DMS153 (cell line): ENCODE results near the gene SCYL2.
"Not testable (repeated sequence)": the region's sequence is repeated elsewhere in the genome, so short reads cannot be mapped to it uniquely, and the experiment has no call there.

Experiments
- DNase-seq: peaks from one replicate; lab custom pipeline; 2025; lab: John Stamatoyannopoulos, UW

Gene SCYL2

DNA sequence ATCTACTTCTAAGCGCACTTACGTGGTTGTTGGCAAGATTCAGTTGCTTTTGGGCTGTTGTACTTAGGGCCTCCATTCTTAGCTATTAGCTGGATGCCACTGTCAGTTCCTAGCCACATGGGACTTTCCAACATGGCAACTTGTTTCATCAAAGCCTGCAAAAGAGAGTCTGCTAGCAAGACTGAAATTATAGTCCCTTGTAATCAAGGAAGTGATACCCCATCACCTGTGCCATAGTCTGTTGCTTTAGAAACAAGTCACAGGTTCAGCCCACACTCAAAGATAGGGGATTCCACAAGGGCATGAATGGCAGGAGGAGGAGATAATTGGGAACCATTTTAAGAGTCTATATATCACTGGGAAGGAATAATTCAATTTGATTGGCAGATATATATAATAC, 62.8 kb downstream of the SCYL2 start:
- DNase-seq, result no peak

DNA sequence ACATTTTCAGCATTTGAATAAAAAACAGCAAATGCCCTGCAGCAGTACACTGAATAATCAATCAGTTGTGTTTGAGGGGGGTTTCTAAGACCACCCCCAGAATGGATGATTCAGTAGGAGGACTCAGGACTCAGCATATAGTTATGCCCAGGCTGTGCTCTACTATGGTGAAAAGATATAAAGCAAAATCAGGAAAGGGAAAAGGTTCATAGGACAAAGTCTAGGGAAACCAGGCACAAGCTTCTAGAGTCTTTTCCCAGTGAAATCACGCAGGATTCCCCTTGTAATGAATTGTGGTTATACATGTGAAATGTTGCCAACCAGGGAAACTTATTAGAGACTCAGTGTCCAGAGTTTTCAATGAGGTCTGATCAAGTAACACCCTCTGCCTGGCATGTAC, 64.9 kb downstream of the SCYL2 start:
- no peak for DNase-seq

DNA sequence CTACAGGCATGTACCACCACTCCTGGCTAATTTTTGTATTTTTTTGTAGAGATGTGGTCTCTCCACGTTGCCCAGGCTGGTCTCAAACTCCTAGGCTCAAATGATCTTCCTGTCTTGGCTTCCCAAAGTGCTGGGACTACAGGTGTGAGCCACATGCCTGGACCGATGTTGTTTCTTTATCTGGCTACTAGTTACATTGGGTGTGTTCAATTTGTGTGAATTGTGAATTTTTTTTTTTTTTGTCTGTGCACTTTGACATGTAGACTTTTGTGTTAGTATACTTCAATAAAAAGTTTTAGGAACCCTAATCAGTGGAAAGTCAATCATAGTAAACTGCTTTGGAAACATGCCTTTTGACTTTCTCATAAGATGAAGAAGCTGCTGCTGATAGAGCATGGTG, 65.9 kb downstream of the SCYL2 start:
- DNase-seq, result no peak

DNA sequence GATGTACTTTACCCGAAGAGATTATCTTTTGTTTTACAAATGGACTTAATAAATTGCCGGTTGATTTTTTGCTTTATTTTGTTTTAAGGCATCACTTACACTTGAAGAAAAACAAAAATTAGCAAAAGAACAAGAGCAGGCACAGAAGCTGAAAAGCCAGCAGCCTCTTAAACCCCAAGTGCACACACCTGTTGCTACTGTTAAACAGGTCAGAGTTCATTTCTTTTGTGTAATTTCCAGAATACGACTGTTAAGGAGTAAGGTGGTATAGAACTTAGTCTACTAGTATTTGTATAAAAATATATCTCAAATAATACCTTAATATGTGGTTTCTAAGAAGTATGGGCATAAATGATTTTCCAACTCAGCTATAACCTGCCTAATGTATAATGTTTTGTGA, 70.3 kb downstream of the SCYL2 start:
- no peak for DNase-seq

DNA sequence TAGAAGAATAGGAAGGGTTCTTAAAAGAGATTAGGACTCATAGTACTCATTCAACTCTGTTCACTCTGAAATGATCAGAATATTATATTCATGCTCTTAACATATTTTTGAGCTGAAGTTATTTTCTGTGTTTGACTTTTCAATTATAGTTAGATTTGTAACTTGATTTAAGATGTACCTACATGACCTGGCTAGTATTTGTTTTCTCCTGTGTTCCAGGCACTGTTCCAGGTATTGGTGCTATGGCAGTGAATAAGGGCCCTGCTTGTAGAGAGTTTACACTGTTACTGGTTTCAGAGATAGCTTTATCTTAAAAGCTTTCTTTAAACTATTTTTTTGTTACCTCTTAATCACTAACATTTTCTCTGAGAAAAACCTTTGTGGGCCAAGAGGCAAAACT, 70.8 kb downstream of the SCYL2 start:
- DNase-seq, result no peak

DNA sequence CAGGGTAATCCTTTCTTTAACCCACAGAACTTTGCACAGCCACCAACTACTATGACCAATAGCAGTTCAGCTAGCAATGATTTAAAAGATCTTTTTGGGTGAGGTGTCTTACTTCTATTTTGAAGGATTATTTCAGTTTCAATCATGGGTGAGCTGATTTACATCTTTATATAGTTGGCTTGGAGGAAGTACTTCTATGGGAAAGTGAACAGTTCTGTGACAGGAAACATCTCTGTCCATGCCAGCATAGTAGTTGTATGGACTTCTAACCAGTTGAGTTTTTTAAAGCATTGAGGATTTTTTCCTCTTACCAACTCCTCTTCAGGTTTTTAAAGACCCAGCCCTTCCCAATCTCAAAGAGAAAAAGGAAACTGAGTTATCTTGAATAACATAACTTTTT, 72.1 kb downstream of the SCYL2 start:
- DNase-seq, result no peak

DNA sequence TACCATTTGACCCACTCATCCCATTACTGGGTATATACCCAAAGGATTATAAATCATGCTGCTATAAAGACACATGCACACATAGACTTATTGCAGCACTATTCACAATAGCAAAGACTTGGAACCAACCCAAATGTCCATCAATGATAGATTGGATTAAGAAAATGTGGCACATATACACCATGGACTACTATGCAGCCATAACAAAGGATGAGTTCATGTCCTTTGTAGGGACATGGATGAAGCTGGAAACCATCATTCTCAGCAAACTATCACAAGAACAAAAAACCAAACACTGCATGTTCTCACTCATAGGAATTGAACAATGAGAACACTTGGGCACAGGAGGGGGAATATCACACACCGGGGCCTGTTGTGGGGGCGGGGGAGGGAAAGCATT, 75.9 kb downstream of the SCYL2 start:
- not testable (repeated sequence) for DNase-seq

DNA sequence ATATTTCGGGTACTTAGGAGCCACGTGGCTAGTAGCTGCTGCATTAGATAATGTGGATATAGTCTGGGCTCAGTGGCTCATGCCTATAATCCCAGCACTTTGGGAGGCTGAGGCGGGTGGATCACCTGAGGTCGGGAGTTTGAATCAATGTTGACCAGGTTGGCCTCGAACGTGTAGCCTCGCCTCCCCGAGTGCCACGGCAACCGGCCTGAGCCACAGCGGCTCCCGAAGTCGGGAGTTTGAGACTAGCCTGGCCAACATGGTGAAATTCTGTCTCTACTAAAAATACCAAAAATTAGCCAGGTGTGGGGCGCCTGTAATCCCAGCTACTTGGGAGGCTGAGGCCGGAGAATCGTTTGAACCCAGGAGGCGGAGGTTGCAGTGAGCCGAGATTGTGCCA, 77.4 kb downstream of the SCYL2 start:
- not testable (repeated sequence) for DNase-seq

DNA sequence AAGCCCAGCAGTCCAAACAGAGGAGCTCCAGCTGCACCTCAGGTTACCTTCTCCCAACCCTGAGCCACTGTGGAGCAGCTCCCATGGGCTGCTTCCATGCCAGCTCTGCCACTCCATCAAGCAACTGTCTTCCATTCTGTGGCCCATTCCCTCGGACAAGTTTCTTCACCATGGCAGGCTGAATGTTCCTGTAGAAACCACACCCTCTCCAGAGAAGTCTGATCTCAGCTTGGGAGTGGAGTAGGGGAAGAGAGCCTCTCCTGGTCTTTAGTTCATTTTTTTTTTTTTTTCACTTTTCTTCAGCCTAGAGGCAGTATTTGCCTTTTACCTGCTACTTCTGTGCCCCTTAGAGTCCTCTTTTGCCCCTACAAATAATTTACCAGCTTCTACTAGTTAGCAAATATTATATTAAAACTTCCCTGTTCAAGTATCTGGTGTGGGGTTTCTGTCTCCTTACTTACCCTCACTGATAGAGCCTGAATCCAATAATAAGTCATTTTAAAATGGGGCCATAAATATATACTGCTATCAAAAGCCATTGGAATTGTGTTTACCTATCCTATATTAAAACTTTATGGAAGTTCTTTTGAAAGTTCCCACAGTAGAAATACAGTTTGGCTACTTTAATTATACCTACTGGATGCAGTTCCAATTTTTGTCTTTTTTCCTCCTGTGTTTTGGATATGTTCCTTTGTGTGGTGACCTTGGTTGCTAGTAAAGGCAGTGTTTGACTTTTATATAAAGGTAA, 78.2 kb downstream of the SCYL2 start:
- no peak for DNase-seq

DNA sequence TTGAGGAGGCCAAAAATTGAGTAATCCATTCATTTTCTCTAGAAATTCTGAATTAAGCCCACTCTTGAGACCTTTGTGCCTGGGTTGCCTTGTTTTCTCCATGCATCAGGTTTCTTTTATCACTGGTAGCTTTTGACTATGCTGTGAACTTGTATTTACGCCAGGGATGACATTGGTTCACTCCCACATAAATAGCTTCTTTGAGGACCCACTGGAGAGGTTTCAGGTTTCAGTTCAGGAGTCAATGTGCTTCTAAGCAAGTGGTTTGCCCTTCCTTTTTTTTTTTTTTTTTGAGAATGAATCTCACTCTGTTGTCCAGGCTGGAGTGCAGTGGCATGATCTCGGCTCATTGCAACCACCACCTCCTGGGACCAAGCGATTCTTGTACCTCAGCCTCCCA, 79.7 kb downstream of the SCYL2 start:
- peak; percentile 16 for DNase-seq

DNA sequence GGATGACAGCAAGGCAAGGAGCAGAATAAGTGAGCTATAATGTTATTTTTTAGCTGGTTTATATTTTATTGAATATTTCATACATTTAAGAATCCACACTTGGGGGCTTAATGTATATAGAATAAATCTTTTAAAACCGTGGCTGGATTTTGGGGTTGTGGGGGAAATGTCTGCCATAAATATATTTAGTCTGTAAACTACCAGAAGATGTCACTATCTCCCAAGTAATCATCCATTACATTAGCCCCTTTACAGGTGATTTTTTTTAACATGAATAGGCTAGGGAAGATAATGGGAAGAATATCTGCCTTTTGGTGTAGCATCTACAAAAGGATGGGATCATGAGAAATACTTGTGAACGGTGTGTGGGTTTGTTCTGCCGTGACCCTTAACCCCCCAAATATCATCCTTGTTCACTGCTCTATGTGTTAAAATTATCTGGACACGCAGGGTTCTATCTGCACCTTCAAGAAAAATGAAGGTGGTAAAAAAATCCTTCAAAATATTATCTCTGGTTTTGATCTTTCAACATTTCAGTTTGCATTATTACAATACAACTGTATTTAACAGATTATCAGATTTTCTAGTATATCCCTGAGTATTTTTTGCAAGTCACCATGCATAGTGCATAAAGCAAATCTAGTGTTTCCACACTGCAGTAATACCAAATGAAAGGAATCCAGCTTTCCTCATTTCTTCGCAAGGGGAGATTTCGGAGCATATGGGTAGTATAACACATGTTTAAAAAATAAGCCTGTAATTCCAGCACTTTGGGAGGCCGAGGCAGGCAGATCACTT, 81.9 kb downstream of the SCYL2 start:
- DNase-seq, result peak; percentile 17

DNA sequence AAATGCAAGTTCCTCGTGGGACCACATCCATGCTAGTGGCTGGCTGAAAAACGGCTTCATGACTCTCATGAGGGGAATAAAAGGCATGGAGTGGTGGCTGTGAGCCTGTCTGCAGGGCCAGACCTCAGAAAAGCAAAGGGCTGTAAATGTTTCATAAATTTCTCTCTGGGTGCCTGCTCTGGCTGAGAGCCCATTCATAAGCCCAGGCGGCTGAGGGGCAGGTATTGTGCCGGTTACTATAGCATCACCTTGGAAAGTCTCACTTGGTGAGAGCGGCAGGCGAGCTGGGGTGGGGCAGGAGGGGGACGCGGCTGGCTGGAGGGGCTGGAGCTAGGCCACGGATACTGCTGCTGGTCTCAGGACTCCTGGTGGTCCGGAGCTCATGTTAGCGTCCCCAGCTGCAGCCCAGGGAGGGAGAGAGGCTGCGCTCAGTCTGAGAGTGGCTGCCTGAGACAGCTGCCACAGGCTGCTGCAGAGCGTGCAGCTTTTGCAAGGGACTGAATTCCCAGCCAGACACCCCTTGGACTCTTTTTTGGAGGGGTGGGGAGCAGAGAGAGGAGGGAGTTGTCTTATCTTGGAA, 89.8 kb downstream of the SCYL2 start, which contains the start of gene SLC17A8:
Gene SLC17A8 (plus strand): TSS at position 431 of the 580 bp plus-strand sequence. CDS start 318 bp downstream, outside the sequence.
- no peak for DNase-seq

DNA sequence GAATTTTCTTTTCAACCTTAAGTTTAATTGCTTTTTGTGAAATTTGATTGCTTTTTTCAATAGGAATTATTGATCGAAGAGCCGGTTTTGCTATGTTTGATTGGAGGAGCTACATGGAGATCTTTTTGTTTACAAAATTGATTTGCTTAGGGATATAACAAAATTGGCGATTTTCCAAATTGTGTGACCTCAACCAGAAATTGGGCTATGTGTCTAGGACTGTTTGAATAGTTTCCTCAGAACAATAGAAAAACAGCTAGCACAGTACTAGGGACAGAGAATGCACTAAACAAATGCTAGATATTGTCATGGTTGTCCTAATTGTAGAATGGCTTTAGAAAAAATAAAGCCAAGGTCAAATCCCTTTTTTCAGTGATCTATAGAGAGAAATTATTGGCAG, 92.3 kb downstream of the SCYL2 start:
- no peak for DNase-seq

DNA sequence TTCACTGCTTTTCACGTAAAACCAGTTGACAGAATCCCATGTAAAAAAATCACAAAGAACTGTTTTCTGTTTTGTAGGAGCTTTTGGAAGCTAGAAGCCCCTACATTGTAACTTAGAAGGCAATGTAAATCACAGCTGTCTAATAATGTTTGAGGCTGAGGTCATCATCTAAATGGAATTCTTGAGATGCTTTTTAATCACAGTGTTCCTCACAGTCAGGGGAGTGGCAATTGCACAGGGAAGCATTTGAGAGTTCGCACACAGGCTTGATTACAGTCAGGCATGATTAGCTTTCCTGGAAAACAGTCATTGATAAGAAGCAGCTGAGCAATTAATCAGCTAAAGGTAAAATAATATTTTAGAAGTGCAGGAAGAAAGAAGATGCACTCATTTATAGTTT, 92.8 kb downstream of the SCYL2 start:
- DNase-seq, result no peak

DNA sequence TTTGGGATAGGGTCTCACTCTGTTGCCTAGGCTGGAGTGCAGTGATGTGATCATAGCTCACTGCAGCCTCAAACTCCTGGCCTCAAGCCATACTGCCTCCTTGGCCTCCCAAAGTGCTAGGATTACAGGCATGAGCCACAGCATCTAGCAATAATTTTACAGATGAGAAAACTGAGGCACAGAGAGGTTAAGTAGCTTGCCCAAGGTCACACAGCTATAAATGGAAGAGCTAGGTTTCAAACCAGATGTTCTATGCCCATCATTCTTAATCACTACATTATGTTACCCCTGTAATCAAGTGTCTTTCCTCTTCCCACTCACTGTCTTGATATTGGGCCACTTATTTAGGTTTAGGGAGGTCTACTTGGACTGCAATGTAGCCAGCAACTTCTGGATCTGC, 93.5 kb downstream of the SCYL2 start:
- no peak for DNase-seq

DNA sequence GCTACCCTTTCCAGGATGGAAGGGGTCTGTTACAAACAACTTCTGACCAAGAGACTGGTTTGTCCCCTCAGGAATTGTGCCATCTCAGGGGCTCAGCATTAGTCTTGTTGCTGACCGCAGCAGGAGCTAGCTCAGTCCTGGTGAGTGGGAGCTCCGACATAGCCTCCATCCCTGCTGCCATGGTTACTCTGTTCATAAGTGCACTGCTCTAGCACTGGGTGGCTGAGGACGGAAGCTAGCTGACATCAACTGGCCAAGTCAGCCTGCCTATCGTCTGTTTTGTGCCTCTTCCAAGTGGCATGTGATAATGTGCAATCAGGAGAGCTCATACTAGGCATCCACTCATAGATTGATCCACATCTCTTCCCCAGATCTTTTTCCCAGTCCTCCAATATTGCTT, 97.3 kb downstream of the SCYL2 start:
- DNase-seq, result no peak

DNA sequence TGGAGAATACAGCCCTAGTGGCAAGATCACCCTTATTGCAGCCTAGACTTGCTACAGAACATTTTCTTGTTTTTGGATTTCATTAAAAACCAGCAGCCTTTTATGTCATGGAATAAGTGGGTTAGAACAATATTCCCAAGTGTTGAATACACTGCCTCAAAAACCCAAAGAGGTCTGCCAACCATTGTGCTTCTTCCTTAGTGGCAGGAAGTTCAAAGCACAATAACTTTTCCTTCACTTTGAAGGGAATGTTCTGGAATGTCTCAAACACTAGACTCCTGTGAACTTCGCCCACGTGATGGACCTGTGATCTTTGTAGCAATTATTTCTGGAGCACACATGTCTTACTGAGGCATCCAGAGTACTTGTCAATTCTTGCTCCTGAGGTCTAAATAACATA, 98.4 kb downstream of the SCYL2 start:
- DNase-seq, result no peak

DNA sequence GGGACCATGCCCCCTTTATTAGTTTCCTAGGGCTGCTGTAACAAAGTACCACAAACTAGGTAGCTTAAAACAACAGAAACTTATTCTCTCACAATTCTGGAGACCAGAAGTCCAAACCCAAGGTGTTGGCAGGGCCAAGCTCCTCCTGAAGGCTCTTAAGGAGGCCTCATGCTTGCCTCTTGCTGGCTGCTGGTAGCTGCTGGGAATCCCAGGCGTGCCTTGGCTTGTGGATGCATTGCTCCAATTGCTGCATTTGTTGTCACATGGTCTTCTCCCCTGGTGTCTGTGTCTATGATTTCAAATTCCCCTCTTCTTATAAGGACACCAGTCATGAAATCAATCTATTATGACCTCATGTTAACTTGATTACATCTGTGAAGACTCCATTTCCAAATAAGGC, 101.1 kb downstream of the SCYL2 start:
- no peak for DNase-seq

DNA sequence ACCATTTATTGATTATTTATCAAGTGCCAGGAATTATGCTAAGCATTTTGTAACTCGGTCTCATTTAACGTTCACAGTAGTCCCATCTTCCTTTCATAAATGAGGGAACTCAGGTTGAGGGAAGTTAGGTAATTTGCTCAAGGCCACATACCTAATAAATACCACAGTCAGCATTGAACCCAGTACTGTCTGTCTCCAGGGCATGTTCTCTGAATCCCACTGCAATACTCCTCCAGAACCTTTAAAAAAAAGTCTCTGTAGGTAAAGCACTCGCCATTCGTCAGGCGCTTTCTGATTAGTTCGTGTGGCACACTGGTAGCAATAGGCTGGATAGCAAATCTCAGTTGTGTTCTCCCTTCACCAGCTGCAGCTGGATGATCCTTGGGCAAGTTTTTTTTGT, 104.2 kb downstream of the SCYL2 start:
- no peak for DNase-seq

DNA sequence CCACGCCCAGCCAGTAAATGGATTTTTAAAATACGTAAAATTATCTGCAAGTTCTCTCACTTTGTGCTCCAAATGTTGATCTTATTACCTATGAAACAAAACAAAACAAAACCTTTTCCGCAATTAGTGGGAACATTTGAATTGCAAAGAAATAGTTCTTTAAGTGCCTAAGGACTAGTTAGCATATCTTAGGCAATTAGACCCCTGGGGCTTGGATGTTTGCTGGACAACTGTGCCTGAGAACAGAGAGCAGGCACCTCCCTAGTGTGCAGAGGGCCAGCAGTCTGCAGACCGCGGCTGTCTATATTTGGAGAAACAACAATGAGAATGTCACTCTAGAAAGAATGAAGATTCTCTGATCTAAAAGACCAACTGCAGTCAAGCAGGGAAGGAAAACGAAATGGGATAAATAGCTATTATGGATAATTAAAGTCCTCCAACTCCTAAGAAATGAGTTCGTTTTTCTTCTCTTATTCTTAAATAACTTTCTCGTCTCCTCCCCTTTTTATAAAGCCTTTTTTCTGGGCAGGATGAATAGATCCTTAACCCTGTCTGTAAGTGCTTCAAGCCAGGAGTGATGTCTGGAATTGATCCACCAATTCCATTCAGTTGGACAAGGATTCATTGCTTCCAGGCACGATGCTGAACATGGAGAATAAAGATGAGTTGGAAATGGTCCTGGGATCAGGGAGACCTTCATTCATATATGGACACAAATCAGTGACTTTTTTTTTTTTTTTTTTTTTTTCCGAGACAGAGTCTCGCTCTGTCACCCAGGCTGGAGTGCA, 106.1 kb downstream of the SCYL2 start:
- no peak for DNase-seq

DNA sequence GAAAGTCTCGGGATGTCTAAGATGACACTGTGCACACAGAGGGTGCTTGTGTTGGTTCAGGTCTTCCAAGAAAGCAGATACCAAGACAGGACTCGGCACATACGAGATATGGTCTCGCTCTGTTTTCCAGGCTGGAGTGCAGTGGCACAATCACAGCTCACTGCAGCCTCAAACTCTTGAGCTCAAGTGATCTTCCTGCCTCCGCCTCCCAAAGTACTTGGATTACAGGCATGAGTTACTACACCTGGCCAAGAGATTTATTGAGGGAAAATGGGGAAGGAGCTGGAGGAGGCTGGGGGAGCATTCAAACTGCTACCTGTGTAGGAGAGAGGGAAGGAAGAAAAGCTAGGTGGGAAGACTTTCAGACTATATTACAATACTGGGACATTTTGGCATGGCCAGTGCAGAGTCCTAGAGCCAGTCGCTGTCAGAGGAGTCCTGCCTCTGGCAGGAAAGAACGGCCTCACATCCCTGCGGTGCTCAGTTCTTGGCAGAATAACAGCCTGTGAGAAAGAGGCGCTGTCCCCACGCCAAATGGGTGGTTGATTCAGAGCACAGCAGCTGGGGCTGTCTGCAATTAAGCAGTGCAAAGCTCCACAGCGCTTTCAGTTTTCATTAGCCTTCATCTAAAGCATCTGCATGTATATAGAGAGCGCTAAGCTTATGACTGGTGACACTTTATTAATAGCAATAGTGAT, 108.2 kb downstream of the SCYL2 start:
- DNase-seq, result no peak

DNA sequence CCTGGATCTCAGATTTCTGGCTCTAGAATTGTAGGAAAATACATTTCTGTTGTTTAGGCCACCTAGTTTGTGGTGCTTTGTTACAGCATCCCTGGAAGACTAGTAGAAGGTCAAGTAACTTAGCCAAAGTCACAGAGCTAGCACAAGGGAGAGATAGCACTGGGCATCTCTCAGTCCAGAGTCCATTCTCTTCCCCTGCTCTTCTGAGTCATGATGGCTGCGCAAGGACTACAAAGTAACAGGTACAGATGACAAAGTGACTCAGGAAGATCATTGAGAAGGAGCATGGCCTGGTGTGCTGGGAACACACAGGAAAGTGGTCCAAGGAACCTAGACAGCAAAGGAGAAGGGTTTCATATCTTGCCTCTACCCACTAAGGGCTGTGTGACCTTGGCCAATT, 109.2 kb downstream of the SCYL2 start:
- DNase-seq, result no peak
